Measurements from ENCODE around the gene NTM.

The NTM gene

DNA sequence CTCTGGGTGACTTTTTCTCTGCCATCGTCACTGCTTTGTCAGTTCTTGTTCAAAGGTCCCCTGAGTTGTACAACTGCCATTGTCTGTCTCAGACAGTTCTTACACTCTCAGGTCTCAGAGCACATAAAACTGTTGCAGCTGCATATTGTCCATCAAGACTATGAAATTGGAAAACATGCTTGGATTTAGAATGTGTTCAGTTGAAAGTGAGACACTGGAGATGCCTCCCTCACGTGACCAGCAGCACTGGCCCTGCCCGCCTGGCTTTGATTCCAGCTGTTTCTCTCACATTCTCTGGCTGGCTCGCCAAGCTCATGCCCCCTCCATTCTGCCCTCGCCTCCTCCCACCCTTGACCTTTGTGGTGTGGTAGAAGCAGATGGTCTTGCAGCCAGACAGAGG is 244.2 kb downstream of the NTM start:
- DNase-seq: no peak

DNA sequence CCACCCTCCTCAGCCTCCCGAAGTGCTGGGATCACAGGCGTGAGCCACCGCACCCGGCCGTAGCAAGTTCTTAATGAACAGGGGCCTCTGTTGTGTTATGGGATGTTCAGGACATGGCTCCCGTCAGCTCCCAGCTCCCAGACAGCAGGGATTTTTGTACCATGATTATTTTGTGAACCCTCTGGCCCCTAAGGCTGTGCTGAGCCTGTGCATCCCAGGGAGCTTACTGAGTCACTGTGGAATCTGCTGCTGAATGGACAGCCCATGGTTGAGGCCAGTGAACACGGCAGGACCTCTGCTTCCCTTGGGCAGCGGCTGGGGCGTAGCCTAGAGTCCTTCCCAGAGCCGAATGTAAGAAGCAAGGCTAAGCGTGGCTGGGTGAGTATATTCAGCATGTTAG is 245.2 kb downstream of the NTM start:
- DNase-seq: no peak

DNA sequence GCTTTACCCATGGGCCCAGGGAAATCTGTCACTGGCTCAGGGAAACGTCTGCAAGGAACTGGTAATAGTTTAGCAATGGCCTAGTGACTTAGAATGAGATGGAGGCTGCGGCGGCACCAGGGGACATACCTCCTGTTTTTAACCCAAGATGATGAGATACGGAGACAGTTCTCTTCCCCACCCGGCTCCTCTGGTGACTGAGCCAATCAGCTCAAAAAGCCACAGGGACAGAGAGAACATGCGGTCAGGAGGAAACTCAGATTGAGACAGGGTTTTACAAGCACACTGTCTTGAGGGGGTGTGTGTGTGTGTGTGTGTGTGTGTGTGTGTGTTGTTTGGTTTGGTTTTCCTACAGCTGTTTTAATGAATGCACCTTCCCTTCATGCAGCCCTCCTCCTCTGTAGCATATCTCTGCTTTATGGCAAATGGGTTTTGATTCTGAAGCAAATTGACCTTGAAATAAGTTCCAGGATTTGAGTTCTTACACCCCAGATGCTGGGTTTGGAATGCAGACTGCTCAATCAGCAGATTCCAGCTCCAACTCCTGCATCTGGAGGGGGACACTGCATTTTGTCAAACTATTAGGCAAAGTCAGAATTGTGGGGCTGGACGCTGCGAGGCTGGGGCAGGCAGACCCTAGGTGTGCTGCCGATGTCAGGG is 246.2 kb downstream of the NTM start:
- DNase-seq: no peak

DNA sequence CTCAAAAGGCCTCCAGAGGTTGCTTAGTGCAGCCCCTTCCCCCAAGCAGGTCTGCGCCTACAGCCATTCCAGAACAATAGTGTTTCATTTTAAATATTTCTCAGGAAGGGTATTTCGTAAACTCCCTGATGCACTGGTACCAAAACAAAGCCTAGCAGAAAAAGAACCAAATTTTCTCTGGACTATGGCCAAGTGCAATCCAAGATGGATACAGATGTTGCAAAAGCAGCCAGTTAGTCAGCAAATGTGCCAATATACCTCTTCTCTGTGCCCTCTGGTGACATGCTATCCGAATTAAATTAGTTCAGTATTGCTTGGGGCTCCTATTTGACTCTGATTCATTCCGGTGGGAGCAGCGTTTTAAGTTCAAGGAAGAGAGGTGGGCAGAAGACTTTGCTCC is 247.8 kb downstream of the NTM start:
- DNase-seq: no peak

DNA sequence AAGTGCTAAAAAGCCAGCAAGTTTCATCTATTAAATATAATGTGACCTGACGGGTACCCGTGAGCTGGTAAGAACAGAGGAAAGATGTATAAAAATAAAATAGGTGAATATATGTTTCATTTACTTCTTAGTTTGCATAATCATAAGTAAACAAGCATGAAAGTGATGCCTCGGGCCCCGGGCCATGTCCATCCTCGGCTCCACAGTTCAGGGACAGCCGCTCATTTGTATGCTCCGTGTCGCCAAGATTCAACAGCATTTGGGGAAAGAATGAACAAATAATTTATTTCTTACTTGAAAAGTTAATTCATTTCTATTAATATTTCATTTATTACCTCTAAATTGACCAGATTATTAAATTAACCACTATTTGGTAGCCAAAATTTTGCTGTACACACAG is 251.8 kb downstream of the NTM start:
- no peak for DNase-seq

DNA sequence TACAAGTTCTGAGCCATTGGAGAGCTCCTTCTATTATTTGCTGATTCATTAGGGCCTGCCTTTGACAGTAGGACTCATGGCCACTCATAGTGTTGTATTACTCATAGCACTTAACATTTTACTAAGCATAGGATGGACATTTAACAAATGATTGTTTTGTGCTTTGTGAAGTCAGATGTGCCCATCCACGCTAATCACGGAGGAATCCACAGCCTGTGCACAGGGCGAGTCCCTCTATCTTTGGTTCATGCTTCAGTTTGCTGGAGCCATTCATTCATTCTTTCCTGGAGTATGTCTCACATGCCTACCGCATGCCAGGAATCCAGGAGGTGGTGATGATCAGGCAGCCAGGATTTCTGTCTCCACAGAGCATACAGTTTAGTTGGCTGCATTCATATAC is 254.1 kb downstream of the NTM start:
- no peak for DNase-seq

DNA sequence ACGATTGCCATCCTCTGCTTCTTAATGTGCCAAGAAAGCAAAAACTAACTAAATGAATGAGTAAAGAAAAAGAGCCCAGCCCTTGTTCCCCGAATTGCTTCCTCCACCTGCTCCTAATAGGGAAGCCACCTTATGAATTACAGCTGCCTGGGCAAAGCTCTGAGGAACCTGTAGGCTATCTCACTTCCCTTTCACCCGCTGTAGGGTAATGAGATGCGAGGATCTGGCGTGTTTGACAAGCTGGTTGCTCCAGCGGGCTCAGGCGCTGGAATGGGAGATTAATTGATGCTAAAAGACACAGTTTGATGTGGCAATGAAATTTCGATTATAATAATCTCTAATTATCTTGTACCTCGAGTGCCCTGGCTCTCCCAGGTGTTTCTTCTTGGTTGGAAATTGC is 256.4 kb downstream of the NTM start:
- DNase-seq: no peak

DNA sequence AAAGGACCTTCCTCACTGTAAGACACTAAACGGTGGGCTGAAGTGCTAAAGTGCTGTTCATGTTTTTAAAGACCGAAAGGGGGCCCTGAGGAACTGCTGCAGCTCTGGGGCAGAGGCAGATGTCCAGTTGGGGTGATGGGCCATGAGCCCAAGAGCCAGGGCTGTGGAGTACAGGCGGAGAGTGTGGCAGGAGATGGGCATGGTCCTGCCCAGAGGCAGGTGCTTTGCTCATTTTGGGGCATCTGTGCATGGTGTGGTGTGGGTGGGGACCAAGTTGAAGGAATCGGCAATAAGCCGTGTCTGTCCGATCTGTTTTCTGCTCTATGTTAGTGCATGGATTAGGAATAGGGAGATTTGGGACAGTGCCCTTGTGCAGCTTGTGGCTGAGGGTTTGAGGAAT is 258.3 kb downstream of the NTM start:
- no peak for DNase-seq

DNA sequence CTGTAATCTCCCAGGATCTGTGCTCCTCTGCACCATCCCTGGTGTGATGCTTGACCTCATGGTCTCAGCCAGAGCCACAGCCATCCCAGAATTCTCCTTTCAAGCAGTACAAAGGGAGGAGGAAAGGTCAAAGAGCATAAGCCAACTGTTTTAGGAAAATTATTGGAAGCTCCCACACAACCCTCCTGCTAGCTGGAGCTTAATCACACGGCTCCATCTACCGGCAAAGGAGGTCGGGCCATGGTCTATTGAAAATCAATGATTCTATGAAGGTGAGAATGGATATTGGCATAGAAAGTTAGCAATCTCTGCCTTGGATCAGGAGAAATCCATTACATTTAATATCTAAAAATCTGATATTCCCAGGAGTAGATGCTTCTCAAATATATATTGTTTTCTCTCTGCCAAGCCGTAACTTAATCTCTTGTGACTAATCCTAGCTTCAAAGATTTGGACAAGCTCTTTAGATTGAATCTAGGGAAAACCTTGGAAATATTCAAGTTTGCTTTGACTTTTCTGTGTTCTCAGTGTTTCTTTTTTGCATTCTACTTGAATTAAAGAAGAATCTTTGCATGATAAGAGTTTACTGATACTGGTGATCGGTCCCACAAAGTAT is 259.6 kb downstream of the NTM start:
- no peak for DNase-seq

DNA sequence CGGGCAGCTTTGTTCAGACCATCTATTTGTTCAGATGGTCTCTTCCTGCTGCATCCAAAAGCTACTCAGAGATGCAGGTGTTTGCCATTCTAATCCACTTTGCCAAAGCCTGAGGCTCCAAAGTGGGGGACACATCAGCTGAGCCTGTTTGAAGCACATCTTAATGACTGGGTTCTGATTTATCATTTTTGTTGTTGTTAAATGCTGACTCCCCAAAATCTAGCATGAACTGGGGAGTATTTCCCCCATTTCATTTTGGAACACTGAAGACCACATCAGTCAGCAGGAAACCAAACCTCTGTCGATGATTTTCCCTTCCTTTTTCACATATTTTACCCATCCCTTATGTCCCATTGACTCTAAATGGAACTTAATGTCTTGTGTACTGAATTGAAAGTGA is 262.6 kb downstream of the NTM start:
- no peak for DNase-seq

DNA sequence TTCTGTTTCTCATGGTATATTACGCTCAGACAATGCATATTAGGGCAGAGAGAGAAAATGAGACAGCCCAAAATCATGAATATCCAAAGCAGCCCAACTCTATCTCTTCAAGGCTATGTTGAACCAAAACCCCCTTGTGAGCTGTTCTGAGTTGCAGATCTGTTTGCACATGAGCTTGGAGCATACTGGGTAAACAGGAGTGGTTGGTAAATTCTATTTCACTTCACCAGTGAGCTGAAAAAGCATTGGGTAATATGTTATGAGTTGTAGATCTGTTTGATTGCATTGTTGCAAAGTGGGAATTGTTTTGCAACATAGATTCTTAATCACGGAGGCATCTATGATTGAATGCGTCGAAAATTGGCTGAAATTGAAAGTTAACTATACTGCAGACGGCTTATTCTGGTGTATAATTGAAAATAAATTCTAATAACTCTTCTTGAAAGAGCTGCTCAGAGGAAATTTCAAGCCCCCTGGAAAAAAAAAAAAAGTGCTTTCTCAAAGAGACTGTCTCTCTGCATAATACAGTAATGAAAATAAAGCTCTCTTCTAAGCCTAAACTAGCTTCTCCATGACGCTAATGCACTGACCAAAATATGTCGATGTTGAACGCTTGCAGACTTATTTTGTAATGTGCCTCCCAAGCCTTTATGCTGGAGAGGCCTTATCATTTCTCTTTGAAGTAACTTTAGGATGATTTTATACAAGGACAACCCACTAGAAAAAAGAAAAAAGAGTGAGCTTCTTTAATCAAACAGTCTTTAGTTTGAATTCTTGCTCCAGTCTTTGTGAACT is 263.7 kb downstream of the NTM start:
- DNase-seq: no peak

DNA sequence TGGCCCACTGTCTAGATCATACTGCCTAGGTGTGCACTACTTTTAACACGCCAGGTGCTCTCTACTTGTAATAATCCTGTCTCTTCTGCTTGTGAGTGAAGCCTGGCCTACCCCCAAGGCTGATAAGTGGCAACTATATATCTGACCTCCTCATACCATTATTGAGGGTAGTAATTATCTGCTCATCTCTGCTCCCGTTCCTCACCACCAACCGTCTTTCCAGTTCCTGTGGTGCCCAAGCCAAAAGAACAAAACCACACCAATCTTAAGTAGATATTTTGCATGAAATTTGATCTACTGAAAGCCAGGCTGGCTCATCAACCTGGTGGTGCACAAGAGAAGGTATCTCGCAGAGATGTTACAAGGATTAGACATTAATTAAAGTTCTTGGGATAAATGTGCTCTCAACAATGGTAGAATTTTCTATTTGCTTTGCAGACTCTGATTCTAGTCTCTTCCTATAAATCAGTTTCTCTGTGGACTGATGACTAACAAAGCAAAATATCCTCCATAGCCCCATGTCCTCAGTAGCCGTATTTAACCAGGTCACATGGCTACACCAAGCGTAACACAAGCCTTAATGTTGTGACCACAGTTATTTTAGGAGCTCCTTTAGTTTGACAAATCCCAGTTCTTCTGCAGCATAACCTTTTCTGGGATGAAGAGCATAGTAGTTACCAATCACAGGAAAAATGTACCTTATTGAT is 267.2 kb downstream of the NTM start:
- DNase-seq: no peak

DNA sequence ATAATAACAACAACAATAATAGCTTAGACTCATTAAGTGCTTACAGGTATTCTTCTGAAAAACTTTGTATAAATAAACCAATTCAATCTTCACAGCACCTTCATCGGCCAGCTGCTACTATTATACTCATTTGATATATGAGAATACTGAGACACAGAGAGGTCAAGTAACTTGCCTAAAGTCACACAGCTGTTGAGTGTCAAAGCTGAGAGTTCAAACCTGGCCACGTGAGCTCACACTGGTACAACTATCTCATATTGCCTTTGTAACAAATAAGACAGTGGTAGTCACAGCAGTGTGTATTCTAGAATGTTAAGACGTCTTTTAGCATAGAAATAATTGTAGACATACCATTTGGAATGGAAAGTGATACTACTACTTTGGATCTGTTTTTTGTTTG is 268.5 kb downstream of the NTM start:
- no peak for DNase-seq

DNA sequence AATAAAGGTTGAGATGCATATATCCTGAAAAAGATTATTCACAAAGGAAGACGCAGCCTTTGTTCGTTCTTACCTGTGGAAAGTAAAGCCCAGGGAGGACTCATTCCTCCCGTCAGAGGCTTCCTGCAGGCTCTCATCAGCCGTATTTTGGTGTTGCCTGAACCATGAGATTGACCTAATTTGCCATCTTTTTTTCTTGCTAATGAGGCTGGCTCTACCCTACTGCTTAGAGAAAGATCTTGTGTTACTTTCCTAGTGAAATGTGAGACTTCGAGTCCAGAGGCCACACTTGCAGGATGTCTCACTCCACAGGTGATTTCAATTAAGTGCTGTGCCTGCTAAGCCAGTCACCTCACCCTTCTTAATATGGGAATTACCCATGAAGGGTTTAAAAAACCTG is 269.9 kb downstream of the NTM start:
- no peak for DNase-seq

DNA sequence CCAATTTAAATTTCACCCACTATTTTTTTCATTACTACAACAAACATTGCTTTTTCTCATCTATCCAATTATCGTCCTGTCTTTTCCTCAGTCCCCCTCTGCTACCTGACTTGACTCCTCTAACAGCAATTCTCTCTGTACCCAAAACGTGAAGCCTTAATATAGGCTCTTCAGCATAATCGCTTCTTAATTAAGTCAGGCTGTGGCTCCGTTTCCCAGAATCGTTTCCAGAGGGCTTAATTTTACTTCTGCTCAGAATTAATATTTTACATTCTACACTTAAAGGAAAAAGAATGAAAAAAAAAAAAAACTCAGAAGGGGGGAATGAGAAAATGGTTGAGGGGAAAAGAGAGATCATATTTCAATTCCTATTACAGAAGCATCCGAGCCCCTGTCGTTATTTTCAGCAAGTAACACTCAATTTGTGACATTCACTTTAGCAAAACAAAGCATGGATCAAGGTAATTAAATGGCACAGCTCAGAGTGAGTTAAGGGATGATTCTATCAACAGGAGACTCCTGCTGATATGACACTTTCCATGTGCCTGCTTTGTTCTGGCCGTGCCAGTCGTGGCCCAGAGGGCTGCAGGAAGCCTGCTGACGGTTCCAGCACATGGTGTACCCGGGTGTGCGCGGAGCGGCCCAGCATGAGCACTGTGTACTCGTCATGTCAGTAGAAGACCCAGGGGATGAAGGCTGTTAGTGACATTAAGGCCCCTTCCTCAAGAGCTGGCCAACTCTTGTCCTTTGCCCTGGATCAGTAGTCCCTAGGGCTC is 272.5 kb downstream of the NTM start:
- DNase-seq: no peak

DNA sequence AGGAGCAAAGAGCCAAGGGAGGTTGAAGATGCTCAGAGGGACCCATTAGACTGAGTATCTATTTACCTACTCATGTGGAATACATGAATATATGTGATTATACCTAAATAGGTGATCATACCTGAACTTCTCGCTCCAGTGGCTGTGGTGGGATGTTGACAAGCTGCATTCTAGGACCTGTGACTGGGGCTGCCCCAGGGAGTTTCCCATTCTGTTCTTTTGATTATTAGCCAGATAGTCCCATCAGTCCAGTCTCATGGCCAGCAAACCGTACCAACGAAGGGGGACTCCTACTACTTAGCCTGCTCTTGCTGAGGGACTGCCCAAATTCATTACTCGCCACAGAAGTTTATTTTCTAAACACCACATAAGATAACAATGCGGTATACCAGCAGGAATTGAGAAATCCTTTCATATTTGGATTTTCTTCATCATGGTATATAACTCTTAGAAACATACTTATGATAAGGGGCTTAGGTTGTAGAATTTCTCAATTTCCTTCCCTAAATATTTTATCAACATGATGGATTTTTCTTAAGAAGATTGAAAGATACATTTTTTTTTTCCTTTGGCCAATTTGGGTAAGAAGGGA is 273.9 kb downstream of the NTM start:
- no peak for DNase-seq

DNA sequence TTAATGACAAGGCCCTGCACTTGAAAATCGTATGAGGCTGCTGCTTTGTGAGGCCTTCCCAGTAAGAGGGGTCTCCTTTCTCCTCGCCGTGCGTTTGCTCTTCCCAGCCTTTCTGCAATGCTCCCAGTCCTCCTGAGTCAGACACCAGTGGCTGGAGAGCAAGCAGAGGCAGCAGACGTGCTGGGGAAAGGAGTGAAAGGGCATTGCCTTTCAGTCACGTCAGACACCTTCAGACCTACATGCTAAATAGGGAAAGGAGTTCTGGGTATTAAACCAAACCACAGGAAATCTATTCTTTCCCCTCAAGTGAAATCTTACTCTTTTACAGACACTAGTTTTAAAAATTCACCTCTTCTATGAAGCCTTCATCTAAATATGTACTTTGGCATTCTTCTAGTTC is 274.8 kb downstream of the NTM start:
- DNase-seq: no peak

DNA sequence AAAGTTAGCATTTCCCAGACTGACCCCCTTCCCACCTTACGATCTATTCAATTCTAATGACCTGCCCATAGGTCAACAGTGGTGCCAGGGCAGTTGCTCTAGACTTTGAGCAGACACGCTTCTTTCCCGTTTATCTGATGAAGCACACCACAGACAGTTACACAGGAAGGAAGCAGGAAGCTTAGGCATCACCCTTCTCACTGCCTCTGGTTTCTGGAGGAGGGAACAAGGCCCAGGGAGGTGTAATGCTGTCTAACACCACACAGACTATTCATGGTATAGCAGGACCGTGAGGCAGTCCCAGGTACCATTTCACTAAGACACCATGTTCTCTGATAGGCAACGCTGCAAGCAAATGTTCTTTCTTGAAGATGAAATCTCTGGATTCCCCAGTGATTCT is 279.4 kb downstream of the NTM start:
- DNase-seq: no peak

DNA sequence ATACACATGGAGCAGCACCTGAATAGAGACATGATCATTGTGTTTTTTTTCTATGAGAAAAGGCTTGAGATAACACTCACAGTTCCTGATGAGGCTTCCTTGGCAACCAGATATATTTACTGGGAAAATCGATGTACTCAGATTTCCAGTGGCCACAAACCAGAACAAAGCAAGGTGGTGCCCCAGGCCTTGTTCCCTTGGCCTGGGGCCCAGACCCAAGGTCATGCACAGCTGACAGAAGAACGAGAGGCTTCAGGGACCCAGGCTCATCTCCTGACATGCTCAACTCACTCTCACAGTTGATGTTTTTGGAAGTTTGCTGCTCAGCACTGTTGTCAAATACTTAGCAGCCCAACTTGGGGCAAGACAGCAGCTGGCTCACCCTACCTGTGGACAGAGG is 281.8 kb downstream of the NTM start:
- DNase-seq: no peak

DNA sequence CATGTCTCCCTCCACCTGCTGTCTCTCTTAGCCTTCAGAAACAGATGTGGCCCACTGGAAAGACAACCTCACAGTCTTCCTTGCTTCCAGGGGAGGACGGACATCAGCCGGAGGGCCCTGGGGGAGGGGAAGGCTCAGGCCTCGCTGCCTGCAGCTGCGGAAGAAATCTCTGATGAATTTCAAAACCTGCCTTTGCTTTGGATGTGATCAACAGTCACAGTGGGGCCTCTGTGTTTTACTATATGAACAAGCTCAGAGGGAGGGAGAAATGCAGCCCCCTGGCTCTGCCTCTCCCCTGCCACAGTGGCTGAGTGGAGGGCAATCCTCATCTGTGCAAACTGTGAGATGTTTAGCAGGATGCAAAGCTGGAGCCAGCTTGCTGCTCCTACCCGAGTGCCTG is 282.8 kb downstream of the NTM start:
- DNase-seq: no peak

DNA sequence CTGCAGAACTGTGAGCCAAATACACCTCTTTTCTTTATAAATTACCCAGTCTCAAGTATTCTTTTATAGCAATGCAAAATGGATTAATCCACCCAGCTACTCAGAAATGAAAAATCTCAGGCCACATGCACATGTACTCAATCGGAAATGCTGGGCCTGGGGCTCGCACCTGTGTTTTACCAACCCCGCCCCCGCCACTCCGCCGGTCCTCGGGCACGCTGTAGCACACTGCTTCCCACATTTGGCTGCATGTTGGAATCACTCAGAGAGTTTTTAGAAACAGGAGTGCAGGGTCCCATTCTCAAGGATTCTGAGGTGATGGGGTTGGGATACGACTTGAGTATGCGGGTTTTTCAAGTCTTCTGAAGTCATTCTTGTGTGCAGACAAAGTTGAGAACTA is 284.4 kb downstream of the NTM start:
- no peak for DNase-seq

DNA sequence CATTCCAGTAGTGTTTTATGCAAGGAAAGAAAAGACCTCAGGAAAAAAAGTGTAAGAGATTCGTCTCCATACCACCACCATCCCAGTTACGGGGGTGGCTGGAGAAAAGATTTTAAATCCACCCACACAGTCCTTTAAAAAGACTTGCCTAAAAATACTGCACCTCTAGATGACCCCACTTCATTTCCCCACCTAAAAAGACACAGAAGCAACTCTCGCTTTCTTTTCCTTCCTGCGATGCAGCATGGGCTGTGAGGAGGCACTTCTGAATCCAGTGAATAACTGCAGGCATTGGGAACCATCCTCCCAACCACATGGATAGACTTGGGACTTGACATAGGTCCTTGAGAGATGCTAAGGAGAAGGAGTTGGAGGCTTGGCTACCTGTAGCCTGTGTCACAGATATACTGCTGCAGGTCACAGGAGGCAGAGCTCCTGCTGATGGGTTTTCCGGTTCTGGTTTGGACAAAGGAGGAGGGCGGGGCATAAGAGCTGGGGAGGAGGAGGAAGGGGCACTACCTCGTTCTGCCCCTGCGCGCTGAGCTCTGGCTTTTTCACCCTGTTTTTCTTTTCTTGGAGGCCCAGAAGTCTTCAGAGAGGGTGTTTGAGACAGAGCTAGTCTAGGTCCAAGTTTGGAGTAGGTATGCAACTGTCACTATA is 285.9 kb downstream of the NTM start:
- no peak for DNase-seq

Data from stimulated activated CD4-positive, alpha-beta T cell treated with anti-CD3 and anti-CD28 coated beads, Interleukin-4, amount 100 ng/mL, for 24 hours (primary cell).